NCI-H345 (cell line): ENCODE results near the gene PHF12.

Source experiments
- DNase-seq: peaks from one replicate; lab custom pipeline; 2025; lab: John Stamatoyannopoulos, UW

PHF12 gene

GRCh38 chr17:28858801-28859355, 92.4 kb downstream of the PHF12 start:
- no peak for DNase-seq

DNA sequence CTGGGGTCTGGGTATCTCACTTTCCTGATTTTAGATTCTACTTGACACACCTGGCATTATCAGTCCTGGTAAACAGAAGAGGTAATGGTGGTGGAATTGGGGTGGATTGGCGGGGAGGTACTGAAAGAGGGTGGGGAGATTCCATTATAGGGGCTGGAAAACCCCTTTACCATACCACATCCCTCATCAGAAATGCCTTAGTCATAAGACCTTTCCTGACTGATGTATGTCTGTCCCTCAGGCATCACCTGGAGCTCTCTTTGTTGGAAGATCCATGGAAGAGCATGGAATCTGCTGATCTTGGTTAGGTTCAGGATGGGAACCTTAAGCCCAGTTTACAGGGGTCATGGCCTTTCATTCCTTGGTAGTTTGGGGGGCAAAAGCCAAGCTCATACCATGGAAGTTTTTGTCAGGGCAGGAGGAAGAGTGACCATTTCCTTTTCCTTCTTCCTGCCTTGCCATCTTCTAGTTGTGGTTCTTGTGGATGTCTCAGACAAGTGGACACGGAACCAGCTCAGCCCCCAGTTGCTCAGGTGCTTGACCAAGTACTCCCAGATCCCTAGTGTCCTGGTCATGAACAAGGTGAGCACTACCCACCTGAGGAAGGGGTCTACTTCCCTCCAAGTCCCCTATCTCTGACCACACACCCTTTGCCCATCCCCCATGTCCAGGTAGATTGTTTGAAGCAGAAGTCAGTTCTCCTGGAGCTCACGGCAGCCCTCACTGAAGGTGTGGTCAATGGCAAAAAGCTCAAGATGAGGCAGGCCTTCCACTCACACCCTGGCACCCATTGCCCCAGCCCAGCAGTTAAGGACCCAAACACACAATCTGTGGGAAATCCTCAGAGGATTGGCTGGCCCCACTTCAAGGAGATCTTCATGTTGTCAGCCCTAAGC, 93.2 kb downstream of the PHF12 start:
- no peak for DNase-seq

DNA sequence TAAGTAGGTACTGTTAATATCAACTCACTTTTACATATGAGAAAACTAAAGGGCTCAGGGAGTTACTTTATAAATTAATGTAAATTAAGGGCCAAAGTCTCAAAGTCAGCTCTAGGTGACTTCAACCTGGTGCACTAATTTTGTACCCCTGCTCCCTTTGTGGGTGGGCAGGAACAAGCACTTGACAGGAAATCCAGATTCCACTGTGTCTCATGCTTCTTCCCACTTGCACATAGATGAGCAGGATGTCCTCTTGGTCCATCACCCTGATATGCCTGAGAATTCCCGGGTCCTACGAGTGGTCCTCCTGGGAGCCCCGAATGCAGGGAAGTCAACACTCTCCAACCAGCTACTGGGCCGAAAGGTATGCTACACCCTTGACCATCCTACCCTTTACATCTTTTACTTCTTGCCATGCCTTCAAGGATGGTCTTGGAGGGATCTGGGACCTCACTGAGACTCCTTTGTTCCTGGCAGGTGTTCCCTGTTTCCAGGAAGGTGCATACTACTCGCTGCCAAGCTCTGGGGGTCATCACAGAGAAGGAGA, 95.2 kb downstream of the PHF12 start:
- DNase-seq, result no peak

DNA sequence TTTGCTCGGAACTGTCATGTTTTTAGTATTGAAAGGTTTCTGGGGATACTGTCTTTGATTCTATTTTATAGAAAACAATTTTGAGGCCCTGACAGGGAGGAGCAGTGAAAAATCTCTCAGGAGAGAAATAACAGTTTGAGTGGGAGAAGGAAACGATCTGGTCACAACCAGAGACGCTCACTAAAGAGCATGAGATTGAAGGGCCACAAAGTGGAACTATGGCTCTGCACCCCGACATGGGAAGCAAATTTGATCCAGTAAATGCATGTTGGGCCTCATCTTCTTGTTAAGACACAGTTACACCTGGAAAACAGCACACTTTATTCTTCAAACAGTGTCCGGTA, 96.0 kb downstream of the PHF12 start:
- no peak for DNase-seq
